Fibroblast of mammary gland (primary cell): Measurements from ENCODE around the gene OR6M1.

Source experiments
- DNase-seq: peaks from one replicate; pipeline ENCODE4 v3.0.0-alpha.2; 2010; ENCODE audit warnings: low read depth
- H3K4me3 ChIP-seq: 2 replicates; pipeline ENCODE4 v1.5.1; 2011; ENCODE audit warnings: low read depth, mild to moderate bottlenecking, low read length, moderate library complexity; ENCODE audit not compliant: control insufficient read depth
- CTCF ChIP-seq: conservative IDR thresholded peaks from 2 replicates; pipeline ENCODE4 v1.5.1; 2011; ENCODE audit warnings: low read depth, low read length, inconsistent platforms; ENCODE audit not compliant: control insufficient read depth, insufficient read depth

The OR6M1 gene

GRCh38 chr11:123806249-123806648 lies at the start of gene OR6M1:
TSS of gene OR6M1 (minus strand) at chr11:123806349. CDS start at chr11:123806349, 0 bp downstream.
- H3K4me3 ChIP-seq, result no peak within 1 kb of the TSS
- no peak for TF ChIP-seq CTCF
- DNase-seq, result no peak

GRCh38 chr11:123853038-123853437 lies 46.9 kb upstream of the OR6M1 start:
- H3K4me3 ChIP-seq, result no peak overlapping the region
- no peak for DNase-seq
- TF ChIP-seq CTCF, result no peak

- no peak for DNase-seq
- no peak overlapping the region for H3K4me3 ChIP-seq
- no peak for TF ChIP-seq CTCF
Observed at GRCh38 chr11:123852321-123852720, 46.2 kb upstream of the OR6M1 start.

GRCh38 chr11:123851110-123851509 lies 45.0 kb upstream of the OR6M1 start:
- no peak overlapping the region for H3K4me3 ChIP-seq
- no peak for TF ChIP-seq CTCF

GRCh38 chr11:123841174-123841573 lies 35.0 kb upstream of the OR6M1 start:
- DNase-seq, result no peak
- no peak for TF ChIP-seq CTCF

More at GRCh38 chr11:123851110-123851509, 45.0 kb upstream of the OR6M1 start:
- no peak for DNase-seq

GRCh38 chr11:123839131-123839530 lies 33.0 kb upstream of the OR6M1 start:
- no peak overlapping the region for H3K4me3 ChIP-seq
- DNase-seq, result no peak
- no peak for TF ChIP-seq CTCF

More at GRCh38 chr11:123841174-123841573, 35.0 kb upstream of the OR6M1 start:
- H3K4me3 ChIP-seq, result no peak overlapping the region

GRCh38 chr11:123838659-123839058 lies 32.5 kb upstream of the OR6M1 start:
- no peak overlapping the region for H3K4me3 ChIP-seq
- no peak for TF ChIP-seq CTCF
- DNase-seq, result no peak
